Upper lobe of left lung (tissue), 6 donors: Measurements from ENCODE around the gene CSF2RB. TPM values are rescaled to one million over a fixed set of nuclear protein-coding genes. Genes with fewer than 3 reads are reported as not detected.

Experiments
- ATAC-seq, 2 donors: fragments of 200-7000 bp; cut with Tn5 transposase; one replicate each; pipeline ENCODE4 v1.9.1; 2022; ENCODE audit warnings: mild to moderate bottlenecking in 2 of 2, moderate library complexity in 2 of 2; ENCODE audit not compliant: low FRiP score in 2 of 2
- DNase-seq, 2 donors: peaks; one replicate each; pipeline ENCODE4 v3.0.0-alpha.2; 2019 to 2020
- H3K27ac ChIP-seq, 4 donors: fragments of 200-600 bp; sonication (generic); one replicate each; pipeline ENCODE4 v1.5.1; 2016 to 2019
- H3K27me3 ChIP-seq, 4 donors: fragments of 200-600 bp; sonication (generic); one replicate each; pipeline ENCODE4 v1.5.1; 2017 to 2019
- H3K36me3 ChIP-seq, 4 donors: fragments of 200-600 bp; sonication (generic); one replicate each; pipeline ENCODE4 v1.5.1; 2016 to 2019
- H3K4me1 ChIP-seq, 4 donors: fragments of 200-600 bp; sonication (generic); one replicate each; pipeline ENCODE4 v1.5.1; 2018 to 2019
- H3K4me3 ChIP-seq, 4 donors: fragments of 200-600 bp; sonication (generic); one replicate each; pipeline ENCODE4 v1.5.1; 2017 to 2019; ENCODE audit warnings: mild to moderate bottlenecking in 2 of 4, moderate library complexity in 1 of 4
- H3K9me3 ChIP-seq, 4 donors: fragments of 200-600 bp; sonication (generic); one replicate each; pipeline ENCODE4 v1.5.1; 2018 to 2019
- EP300 ChIP-seq, 4 donors: sonication (generic); formaldehyde crosslinking; IDR thresholded peaks; one replicate each; pipeline ENCODE4 v1.5.1; 2017; ENCODE audit warnings: antibody characterized with exemption in 4 of 4, control low read depth in 2 of 4
- POLR2A ChIP-seq, 4 donors: fragments of 450-650 bp; IDR thresholded peaks; one replicate each; pipeline ENCODE4 v1.5.1; 2016 to 2017; ENCODE audit warnings: antibody characterized with exemption in 4 of 4, mild to moderate bottlenecking in 2 of 4
- POLR2AphosphoS5 ChIP-seq, 2 donors: sonication (generic); formaldehyde crosslinking; IDR thresholded peaks; one replicate each; pipeline ENCODE4 v1.5.1; 2017; ENCODE audit warnings: antibody characterized with exemption in 2 of 2
- WGBS, 2 donors: methylation state at CpG; one replicate each; pipeline ENCODE4 v1.1.5; 2017 to 2018; 5-methylcytosine and 5-hydroxymethylcytosine counted together
- total RNA-seq, 6 donors: library from RNA; depleted of rRNA in 4 of 6; stranded (reverse); fragments of >200 nt in 4 of 6; gene quantifications; one replicate each; pipeline versions ENCODE4 v1.1.0 to v1.2.1, GENCODE V29; 2016 to 2021
- TF ChIP-seq, protein P1 (sequence below), 6 experiments: fragments of 450-650 bp in 4 of 6; fragments of 200-600 bp in 2 of 6; sonication (generic) in 2 of 6; IDR thresholded peaks; one replicate each; pipeline ENCODE4 v1.5.1; 2016 to 2019; ENCODE audit warnings: antibody characterized with exemption in 6 of 6
- donor health status: DM: no; HTN: no; CAD: no; lungs with moderate emphysema.
- donor health status: DM: no; HTN: yes; CAD: no; lungs with severe emphysema.

Gene CSF2RB
- total RNA-seq, 6 donors from 2014 or later = 8.2 to 43.0 (median 24.2) TPM

DNA sequence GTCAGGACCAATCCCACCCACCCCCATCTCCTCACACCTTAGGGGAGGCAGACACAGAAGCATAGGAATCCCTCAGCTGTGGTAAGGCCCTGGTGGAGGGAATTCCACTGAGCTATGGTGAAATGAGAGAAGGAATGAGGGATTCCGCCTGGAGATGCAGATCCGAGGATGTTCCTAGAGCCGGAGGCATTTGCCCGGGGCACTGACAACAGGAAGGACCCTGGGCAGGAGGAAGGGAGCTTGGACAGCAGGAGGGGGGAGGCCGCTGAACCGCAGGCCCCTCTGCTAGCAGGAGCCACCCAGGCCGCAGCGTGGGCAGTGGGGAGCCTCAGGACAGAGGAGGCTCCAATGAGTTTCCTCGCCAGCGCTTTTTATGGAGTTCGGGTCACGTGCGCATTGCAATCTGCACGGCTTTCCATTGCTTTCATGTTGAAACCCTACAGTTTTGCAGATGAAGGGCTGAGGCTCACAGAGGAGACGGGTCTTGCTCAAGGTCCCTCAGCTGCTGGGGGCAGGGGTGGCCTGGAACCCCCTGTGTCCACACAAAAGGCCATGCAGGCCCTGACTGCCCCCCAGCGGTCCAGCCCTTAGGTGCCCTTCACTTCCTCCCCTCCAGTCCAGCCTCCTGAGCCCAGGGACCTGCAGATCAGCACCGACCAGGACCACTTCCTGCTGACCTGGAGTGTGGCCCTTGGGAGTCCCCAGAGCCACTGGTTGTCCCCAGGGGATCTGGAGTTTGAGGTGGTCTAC lies 15.5 kb downstream of the CSF2RB start:
- Histone ChIP-seq H3K27me3 (no peaks in the 10 kb centered on the region), H3K4me3 (no peak overlapping the region), H3K27ac (no peak overlapping the region), H3K36me3 (peaks cover 0 to 42% (median 11%) of the 10 kb centered on the region in 4 donors), H3K9me3 (no peaks in the 10 kb centered on the region), H3K4me1 (no peaks in the 10 kb centered on the region)
- ATAC-seq (no peak), DNase-seq (no peak)
- TF ChIP-seq POLR2AphosphoS5 (IDR thresholded peaks at IDR 0.05) = no peak
- TF ChIP-seq POLR2A (IDR thresholded peaks at IDR 0.05) = no peak
- no peak for TF ChIP-seq EP300 (IDR thresholded peaks at IDR 0.05)
- TF ChIP-seq, protein P1, sequence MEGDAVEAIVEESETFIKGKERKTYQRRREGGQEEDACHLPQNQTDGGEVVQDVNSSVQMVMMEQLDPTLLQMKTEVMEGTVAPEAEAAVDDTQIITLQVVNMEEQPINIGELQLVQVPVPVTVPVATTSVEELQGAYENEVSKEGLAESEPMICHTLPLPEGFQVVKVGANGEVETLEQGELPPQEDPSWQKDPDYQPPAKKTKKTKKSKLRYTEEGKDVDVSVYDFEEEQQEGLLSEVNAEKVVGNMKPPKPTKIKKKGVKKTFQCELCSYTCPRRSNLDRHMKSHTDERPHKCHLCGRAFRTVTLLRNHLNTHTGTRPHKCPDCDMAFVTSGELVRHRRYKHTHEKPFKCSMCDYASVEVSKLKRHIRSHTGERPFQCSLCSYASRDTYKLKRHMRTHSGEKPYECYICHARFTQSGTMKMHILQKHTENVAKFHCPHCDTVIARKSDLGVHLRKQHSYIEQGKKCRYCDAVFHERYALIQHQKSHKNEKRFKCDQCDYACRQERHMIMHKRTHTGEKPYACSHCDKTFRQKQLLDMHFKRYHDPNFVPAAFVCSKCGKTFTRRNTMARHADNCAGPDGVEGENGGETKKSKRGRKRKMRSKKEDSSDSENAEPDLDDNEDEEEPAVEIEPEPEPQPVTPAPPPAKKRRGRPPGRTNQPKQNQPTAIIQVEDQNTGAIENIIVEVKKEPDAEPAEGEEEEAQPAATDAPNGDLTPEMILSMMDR (IDR thresholded peaks at IDR 0.05) = no peak
- WGBS, 2 donors = 82 to 88% methylated on average over 8 to 17 of the region's 17 CpGs

DNA sequence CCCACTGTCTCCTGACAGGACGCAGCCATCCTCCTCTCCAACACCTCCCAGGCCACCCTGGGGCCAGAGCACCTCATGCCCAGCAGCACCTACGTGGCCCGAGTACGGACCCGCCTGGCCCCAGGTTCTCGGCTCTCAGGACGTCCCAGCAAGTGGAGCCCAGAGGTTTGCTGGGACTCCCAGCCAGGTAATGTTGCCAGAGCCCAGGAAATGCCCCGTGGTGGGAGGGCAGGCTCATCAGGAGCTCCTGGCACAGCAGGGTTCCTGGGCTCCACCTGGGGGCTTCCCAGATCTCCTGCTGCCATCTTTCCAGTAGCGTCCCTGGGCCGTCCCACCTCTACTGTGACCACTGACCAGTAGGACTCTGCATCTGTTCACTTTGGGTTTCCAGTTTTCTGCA lies 16.2 kb downstream of the CSF2RB start:
- peak in 1 of 2 donors; percentile 41 for DNase-seq
- TF ChIP-seq POLR2A (IDR thresholded peaks at IDR 0.05) (no peak), EP300 (IDR thresholded peaks at IDR 0.05) (no peak), POLR2AphosphoS5 (IDR thresholded peaks at IDR 0.05) (no peak)
- TF ChIP-seq, protein P1 (IDR thresholded peaks at IDR 0.05) = no peak

DNA sequence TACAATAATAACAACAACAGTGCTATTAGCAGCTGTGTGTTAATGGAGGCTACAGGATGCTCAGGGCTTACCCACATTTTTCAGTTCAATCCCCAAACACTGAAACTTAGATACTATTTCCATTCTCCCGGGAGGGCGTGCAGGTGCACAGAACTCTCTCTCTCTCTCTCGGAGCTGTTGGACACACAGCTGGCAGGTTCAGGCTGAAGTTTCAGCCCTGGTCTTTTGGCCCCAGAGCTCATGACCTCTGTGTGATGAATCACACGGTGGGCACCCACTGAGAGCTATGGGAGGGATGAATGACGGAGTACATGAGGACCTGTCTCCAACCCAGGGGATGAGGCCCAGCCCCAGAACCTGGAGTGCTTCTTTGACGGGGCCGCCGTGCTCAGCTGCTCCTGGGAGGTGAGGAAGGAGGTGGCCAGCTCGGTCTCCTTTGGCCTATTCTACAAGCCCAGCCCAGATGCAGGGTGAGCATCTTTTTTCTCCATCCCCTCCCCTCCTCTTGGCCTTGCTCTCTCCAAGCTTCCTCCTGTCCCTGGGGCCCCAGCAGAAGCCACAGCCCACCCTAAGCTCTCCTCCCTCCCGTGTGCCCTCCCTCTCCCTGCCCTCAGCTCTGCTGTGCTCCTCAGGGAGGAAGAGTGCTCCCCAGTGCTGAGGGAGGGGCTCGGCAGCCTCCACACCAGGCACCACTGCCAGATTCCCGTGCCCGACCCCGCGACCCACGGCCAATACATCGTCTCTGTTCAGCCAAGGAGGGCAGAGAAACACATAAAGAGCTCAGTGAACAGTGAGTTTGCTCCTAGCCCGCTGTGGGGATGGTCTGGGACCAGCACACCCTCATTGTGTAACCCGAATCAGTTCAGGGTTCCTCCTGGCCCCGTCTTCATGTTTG lies 16.9 kb downstream of the CSF2RB start:
- ATAC-seq (no peak), DNase-seq (peak in 1 of 2 donors; percentile 34)
- Histone ChIP-seq H3K36me3 (peaks cover 0 to 33% (median 10%) of the 10 kb centered on the region in 4 donors), H3K27me3 (no peaks in the 10 kb centered on the region), H3K4me3 (no peak overlapping the region), H3K27ac (no peak overlapping the region), H3K9me3 (no peaks in the 10 kb centered on the region), H3K4me1 (no peaks in the 10 kb centered on the region)
- TF ChIP-seq POLR2AphosphoS5 (IDR thresholded peaks at IDR 0.05) (no peak), EP300 (IDR thresholded peaks at IDR 0.05) (no peak), POLR2A (IDR thresholded peaks at IDR 0.05) (no peak)
- TF ChIP-seq, protein P1 (IDR thresholded peaks at IDR 0.05) = no peak
- 75 to 79% methylated on average over 19 to 20 of the region's 20 CpGs for WGBS, 2 donors

More for the DNA sequence above, 16.2 kb downstream of the CSF2RB start:
- Histone ChIP-seq H3K9me3 (no peaks in the 10 kb centered on the region), H3K27me3 (no peaks in the 10 kb centered on the region), H3K4me3 (no peak overlapping the region), H3K36me3 (peaks cover 0 to 37% (median 11%) of the 10 kb centered on the region in 4 donors), H3K4me1 (no peaks in the 10 kb centered on the region), H3K27ac (no peak overlapping the region)
- ATAC-seq = no peak
- 93 to 94% methylated on average over 10 of the region's 10 CpGs for WGBS, 2 donors

DNA sequence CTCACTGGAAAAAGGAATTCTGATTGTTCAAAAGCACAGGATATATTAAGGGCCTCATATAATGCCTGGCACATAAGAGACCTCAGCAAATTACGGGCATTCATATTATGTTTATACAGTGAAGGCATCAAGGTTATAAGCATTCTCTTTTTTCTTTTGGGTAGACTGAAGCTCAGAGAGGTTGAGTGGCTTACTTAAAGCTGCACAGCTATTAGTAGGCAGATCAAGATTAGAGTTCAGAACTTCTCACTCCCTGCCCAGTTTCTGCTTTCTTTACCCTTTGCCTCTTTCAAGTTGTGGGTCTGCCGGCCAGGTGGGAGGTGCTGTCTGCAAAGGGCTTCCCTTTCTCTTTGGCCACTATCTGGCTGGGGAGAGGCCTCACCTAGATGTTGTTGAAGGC lies 18.0 kb downstream of the CSF2RB start:
- no peaks in the 10 kb centered on the region for H3K9me3 ChIP-seq
- WGBS, 2 donors = 84 to 100% methylated on average over 2 of the region's 2 CpGs
- no peak for DNase-seq
- H3K27me3 ChIP-seq = no peaks in the 10 kb centered on the region
- H3K4me1 ChIP-seq = no peaks in the 10 kb centered on the region
- peaks cover 0 to 26% (median 6%) of the 10 kb centered on the region in 4 donors for H3K36me3 ChIP-seq
- no peak for ATAC-seq
- no peak overlapping the region for H3K27ac ChIP-seq
- TF ChIP-seq EP300 (IDR thresholded peaks at IDR 0.05) = no peak
- TF ChIP-seq, protein P1 (IDR thresholded peaks at IDR 0.05) = no peak
- no peak for TF ChIP-seq POLR2AphosphoS5 (IDR thresholded peaks at IDR 0.05)
- TF ChIP-seq POLR2A (IDR thresholded peaks at IDR 0.05) = no peak
- H3K4me3 ChIP-seq = no peak overlapping the region
